Astrocyte (in vitro differentiated cells and primary cell): ENCODE measurements around the gene CLNK. TPM values are rescaled to one million over a fixed set of nuclear protein-coding genes. Genes with fewer than 3 reads are reported as not detected.

ENCODE experiments used
- DNase-seq: peaks from one replicate; pipeline ENCODE4 v3.0.0-alpha.2; 2010; ENCODE audit warnings: low read depth
- FAIRE-seq: peaks from 2 replicates; lab custom pipeline; 2011; peaks lifted over from hg19 to GRCh38; lab: Jason Lieb, UNC
- H2AFZ ChIP-seq: 2 replicates; pipeline ENCODE4 v1.6.0; 2012; ENCODE audit warnings: low read depth, low read length, inconsistent platforms
- H3K27ac ChIP-seq: 2 replicates; pipeline ENCODE4 v1.5.1; 2011; ENCODE audit warnings: low read depth, low read length, inconsistent platforms
- H3K27me3 ChIP-seq: 2 replicates; pipeline ENCODE4 v1.6.0; 2011; ENCODE audit warnings: low read length, inconsistent platforms; ENCODE audit not compliant: insufficient read depth
- H3K36me3 ChIP-seq: 2 replicates; pipeline ENCODE4 v1.5.1; 2011; ENCODE audit warnings: low read length, inconsistent platforms; ENCODE audit not compliant: insufficient read depth
- H3K4me1 ChIP-seq: 2 replicates; pipeline ENCODE4 v1.5.1; 2011; ENCODE audit warnings: low read length, inconsistent platforms; ENCODE audit not compliant: insufficient read depth
- H3K4me2 ChIP-seq: 2 replicates; pipeline ENCODE4 v1.6.0; 2012; ENCODE audit warnings: low read length, inconsistent platforms
- H3K4me3 ChIP-seq: 2 replicates; pipeline ENCODE4 v1.5.1; 2011; ENCODE audit warnings: low read depth, mild to moderate bottlenecking, low read length, inconsistent platforms; ENCODE audit not compliant: insufficient read depth
- H3K79me2 ChIP-seq: 2 replicates; pipeline ENCODE4 v1.6.0; 2012; ENCODE audit warnings: mild to moderate bottlenecking, low read length, inconsistent platforms; ENCODE audit not compliant: insufficient read depth
- H3K9ac ChIP-seq: 2 replicates; pipeline ENCODE4 v1.6.0; 2012; ENCODE audit warnings: mild to moderate bottlenecking, low read length, inconsistent platforms
- H3K9me3 ChIP-seq: 2 replicates; pipeline ENCODE4 v1.5.1; 2012; ENCODE audit warnings: low read depth, mild to moderate bottlenecking, low read length, inconsistent platforms; ENCODE audit not compliant: insufficient read depth
- H4K20me1 ChIP-seq: 2 replicates; pipeline ENCODE4 v1.6.0; 2012; ENCODE audit warnings: low read length, inconsistent platforms; ENCODE audit not compliant: insufficient read depth
- H3K27ac Mint-ChIP-seq: one replicate; pipeline ENCODE4 v1.8.0; 2021; ENCODE audit warnings: mild to moderate bottlenecking, mixed read lengths; ENCODE audit not compliant: unreplicated experiment
- H3K27me3 Mint-ChIP-seq: one replicate; pipeline ENCODE4 v1.8.0; 2021; ENCODE audit warnings: low read depth, mixed read lengths; ENCODE audit not compliant: unreplicated experiment
- H3K36me3 Mint-ChIP-seq: one replicate; pipeline ENCODE4 v1.8.0; 2021; ENCODE audit warnings: low read depth, mixed read lengths; ENCODE audit not compliant: unreplicated experiment
- H3K4me1 Mint-ChIP-seq: one replicate; pipeline ENCODE4 v1.8.0; 2021; ENCODE audit warnings: low read depth, mixed read lengths; ENCODE audit not compliant: unreplicated experiment
- H3K4me3 Mint-ChIP-seq: one replicate; pipeline ENCODE4 v1.8.0; 2021; ENCODE audit warnings: mild to moderate bottlenecking, moderate library complexity, mixed read lengths; ENCODE audit not compliant: unreplicated experiment
- H3K9me3 Mint-ChIP-seq: one replicate; pipeline ENCODE4 v1.8.0; 2021; ENCODE audit warnings: mild to moderate bottlenecking, mixed read lengths; ENCODE audit not compliant: unreplicated experiment
- EZH2 ChIP-seq: IDR thresholded peaks from 2 replicates; pipeline ENCODE4 v1.6.1; 2012; ENCODE audit warnings: mild to moderate bottlenecking, low read length, inconsistent platforms; ENCODE audit not compliant: insufficient read depth
- total RNA-seq: library from RNA; stranded (reverse); gene quantifications from 2 replicates; pipeline ENCODE4 v1.2.1, GENCODE V29; 2021
- TF ChIP-seq, protein P1 (sequence below): IDR thresholded peaks from 2 replicates; pipeline ENCODE4 v1.5.1; 2011; ENCODE audit warnings: low read depth, mild to moderate bottlenecking, inconsistent platforms, low read length, moderate library complexity; ENCODE audit not compliant: insufficient read depth

Gene CLNK
- total RNA-seq, 1 donor from 2014 or later, result not detected

DNA sequence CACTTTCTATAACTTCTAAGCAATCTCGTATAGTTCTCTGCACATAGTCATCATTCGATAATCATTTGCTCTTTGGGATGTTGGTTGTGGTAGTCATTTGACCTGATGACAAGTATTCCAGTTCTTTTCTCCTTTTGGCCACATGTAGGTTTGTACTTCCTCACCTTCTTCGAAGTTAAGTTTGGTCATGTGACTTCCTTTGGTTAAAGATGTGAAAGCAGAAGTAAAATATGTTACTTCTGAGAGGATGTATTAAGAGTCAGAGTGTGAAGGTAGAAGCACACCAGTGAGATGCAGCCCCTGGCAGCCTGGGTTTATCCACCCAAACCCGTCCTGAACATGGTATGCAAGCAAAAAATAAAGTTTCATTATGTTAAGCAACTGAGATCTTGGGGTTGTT, 178.5 kb downstream of the CLNK start:
- Histone ChIP-seq H3K27me3 (no peaks in the 10 kb centered on the region), H3K4me3 (no peak overlapping the region), H2AFZ (no peak overlapping the region), H3K9me3 (peaks cover 3% of the 10 kb centered on the region), H3K27ac (no peak overlapping the region), H3K4me1 (no peaks in the 10 kb centered on the region), H3K4me2 (no peak overlapping the region), H3K79me2 (no peaks in the 10 kb centered on the region), H3K36me3 (no peaks in the 10 kb centered on the region), H3K9ac (no peak overlapping the region), H4K20me1 (no peaks in the 10 kb centered on the region)
- no peak overlapping the region for H3K4me3 Mint-ChIP-seq
- TF ChIP-seq, protein P1, sequence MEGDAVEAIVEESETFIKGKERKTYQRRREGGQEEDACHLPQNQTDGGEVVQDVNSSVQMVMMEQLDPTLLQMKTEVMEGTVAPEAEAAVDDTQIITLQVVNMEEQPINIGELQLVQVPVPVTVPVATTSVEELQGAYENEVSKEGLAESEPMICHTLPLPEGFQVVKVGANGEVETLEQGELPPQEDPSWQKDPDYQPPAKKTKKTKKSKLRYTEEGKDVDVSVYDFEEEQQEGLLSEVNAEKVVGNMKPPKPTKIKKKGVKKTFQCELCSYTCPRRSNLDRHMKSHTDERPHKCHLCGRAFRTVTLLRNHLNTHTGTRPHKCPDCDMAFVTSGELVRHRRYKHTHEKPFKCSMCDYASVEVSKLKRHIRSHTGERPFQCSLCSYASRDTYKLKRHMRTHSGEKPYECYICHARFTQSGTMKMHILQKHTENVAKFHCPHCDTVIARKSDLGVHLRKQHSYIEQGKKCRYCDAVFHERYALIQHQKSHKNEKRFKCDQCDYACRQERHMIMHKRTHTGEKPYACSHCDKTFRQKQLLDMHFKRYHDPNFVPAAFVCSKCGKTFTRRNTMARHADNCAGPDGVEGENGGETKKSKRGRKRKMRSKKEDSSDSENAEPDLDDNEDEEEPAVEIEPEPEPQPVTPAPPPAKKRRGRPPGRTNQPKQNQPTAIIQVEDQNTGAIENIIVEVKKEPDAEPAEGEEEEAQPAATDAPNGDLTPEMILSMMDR, result no peak
- TF ChIP-seq EZH2, result no peak
- DNase-seq, result no peak
- FAIRE-seq, result no peak
- H3K4me1 Mint-ChIP-seq, result no peaks in the 10 kb centered on the region
- H3K27ac Mint-ChIP-seq, result no peak overlapping the region
- H3K9me3 Mint-ChIP-seq, result peaks cover 5% of the 10 kb centered on the region
- H3K36me3 Mint-ChIP-seq, result no peaks in the 10 kb centered on the region
- peaks cover 14% of the 10 kb centered on the region for H3K27me3 Mint-ChIP-seq

DNA sequence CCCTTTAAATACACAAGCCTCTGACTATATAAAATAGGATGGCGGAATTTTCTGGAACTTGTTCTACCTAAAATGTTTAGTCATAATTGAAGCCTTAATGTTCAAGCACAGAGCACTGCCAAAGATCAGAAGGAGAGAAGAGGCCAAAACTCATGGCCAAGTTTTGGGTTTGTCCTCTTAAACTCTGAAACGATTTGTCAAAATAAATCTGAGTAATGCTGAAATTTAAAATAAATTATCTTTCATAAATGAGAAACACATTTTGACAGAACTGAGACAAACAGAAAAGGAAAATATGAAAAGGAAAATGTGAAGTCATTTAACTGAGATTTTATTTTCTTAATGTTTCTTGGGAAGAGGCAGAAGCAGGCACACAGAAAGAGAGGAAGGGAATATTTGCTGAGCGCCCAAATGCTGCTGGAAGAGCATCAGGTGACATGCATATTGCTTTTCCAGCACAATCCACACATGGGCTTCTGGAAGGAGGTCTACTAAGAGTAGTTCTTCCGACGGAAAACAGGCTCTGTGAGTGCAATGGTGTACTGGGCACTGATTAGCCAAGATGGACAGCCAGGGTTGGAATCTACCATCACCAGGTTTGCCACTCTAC, 179.9 kb downstream of the CLNK start:
- H3K4me3 Mint-ChIP-seq, result no peak overlapping the region
- no peaks in the 10 kb centered on the region for H3K36me3 Mint-ChIP-seq
- no peak overlapping the region for H3K27ac Mint-ChIP-seq
- DNase-seq, result no peak
- no peak overlapping the region for H3K27ac ChIP-seq
- H3K9me3 Mint-ChIP-seq, result peaks cover 5% of the 10 kb centered on the region
- no peak for TF ChIP-seq EZH2
- TF ChIP-seq, protein P1, result no peak
- H3K9me3 ChIP-seq, result peaks cover 3% of the 10 kb centered on the region
- peaks cover 14% of the 10 kb centered on the region for H3K27me3 Mint-ChIP-seq
- H2AFZ ChIP-seq, result no peak overlapping the region
- H3K9ac ChIP-seq, result no peak overlapping the region
- H3K4me1 ChIP-seq, result no peaks in the 10 kb centered on the region
- no peak overlapping the region for H3K4me3 ChIP-seq
- H4K20me1 ChIP-seq, result no peaks in the 10 kb centered on the region
- no peak overlapping the region for H3K4me2 ChIP-seq
- H3K36me3 ChIP-seq, result no peaks in the 10 kb centered on the region
- H3K4me1 Mint-ChIP-seq, result peaks cover 6% of the 10 kb centered on the region
- FAIRE-seq, result no peak
- no peaks in the 10 kb centered on the region for H3K27me3 ChIP-seq
- H3K79me2 ChIP-seq, result no peaks in the 10 kb centered on the region

DNA sequence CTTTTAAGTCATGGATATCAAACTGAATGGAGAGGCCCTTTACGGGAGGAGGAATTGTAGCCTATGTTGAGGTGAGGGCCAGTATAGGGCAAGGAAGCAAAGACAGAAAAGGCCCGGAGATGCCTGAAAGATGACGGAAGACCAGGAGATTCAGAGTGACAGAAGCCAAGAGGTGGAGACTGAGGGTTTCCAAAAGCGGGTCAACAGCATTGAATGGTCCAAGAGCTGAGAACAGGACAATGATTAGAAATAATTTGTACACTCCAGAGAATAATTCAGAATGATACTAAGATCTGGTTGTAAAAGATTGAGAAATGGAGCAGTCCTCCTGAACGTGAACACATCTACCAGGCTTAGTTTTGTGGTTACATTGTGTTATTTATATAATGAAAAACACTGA, 181.9 kb downstream of the CLNK start:
- Mint-ChIP-seq H3K4me1 (peaks cover 6% of the 10 kb centered on the region), H3K9me3 (peaks cover 5% of the 10 kb centered on the region), H3K4me3 (no peak overlapping the region), H3K27ac (no peak overlapping the region), H3K27me3 (peaks cover 16% of the 10 kb centered on the region), H3K36me3 (no peaks in the 10 kb centered on the region)
- DNase-seq (no peak), FAIRE-seq (no peak)
- Histone ChIP-seq H3K4me1 (no peaks in the 10 kb centered on the region), H3K4me2 (no peak overlapping the region), H3K9ac (no peak overlapping the region), H4K20me1 (no peaks in the 10 kb centered on the region), H3K27me3 (no peaks in the 10 kb centered on the region), H3K27ac (no peak overlapping the region), H3K9me3 (peaks cover 3% of the 10 kb centered on the region), H3K79me2 (no peaks in the 10 kb centered on the region), H3K36me3 (no peaks in the 10 kb centered on the region), H2AFZ (no peak overlapping the region), H3K4me3 (no peak overlapping the region)
- TF ChIP-seq, protein P1, result no peak
- no peak for TF ChIP-seq EZH2
